PC-3 (cell line): Measurements from ENCODE around the gene JOSD1. TPM values are rescaled to one million over a fixed set of nuclear protein-coding genes. Genes with fewer than 3 reads are reported as not detected.

Source experiments
- ATAC-seq: fragments of 200-7000 bp; cut with Tn5 transposase; 2 replicates; pipeline ENCODE4 v1.9.1; 2020; ENCODE audit warnings: mild to moderate bottlenecking, moderate library complexity
- BruUV-seq: library from RNA; stranded (reverse); fragments of 400-500 nt; replicated peaks from 2 replicates; lab custom pipeline; 2021; lab: Mats Ljungman, UMichigan
- CTCF ChIA-PET: fragments of 300-600 bp; sonication (Branson Sonifier 250); formaldehyde crosslinking; loops from one replicate; lab custom pipeline; 2022; ENCODE audit warnings: antibody characterized with exemption; lab: Charles Lee
- POLR2A ChIA-PET: fragments of 300-600 bp; sonication (Branson Sonifier 250); formaldehyde crosslinking; loops from one replicate; lab custom pipeline; 2022; ENCODE audit warnings: antibody characterized with exemption; ENCODE audit not compliant: unreplicated experiment; lab: Charles Lee
- DNase-seq: peaks from one replicate; pipeline ENCODE4 v3.0.0-alpha.2; 2015
- H2AFZ ChIP-seq: fragments of 300-600 bp; sonication (generic); 2 replicates; pipeline ENCODE4 v1.6.0; 2016; ENCODE audit warnings: antibody characterized with exemption, low read length
- H3F3A ChIP-seq: fragments of 300-600 bp; sonication (generic); one replicate; pipeline ENCODE4 v1.6.0; 2017; ENCODE audit warnings: antibody characterized with exemption, low read length, control low read depth, mild to moderate bottlenecking; ENCODE audit not compliant: unreplicated experiment
- H3K27ac ChIP-seq: fragments of 300-600 bp; sonication (generic); 2 replicates; pipeline ENCODE4 v1.5.1; 2016; ENCODE audit warnings: mild to moderate bottlenecking, low read length
- H3K27me3 ChIP-seq: fragments of 300-600 bp; sonication (generic); 2 replicates; pipeline ENCODE4 v1.6.1; 2016; ENCODE audit warnings: low read length, mixed read lengths
- H3K36me3 ChIP-seq: fragments of 300-600 bp; sonication (generic); 2 replicates; pipeline ENCODE4 v1.6.1; 2016; ENCODE audit warnings: low read depth, mixed run types, low read length, mixed read lengths
- H3K4me1 ChIP-seq: fragments of 300-600 bp; sonication (generic); 2 replicates; pipeline ENCODE4 v1.5.1; 2016; ENCODE audit warnings: low read length; ENCODE audit not compliant: insufficient read depth
- H3K4me2 ChIP-seq: fragments of 300-600 bp; sonication (generic); 2 replicates; pipeline ENCODE4 v1.6.0; 2016; ENCODE audit warnings: low read length
- H3K4me3 ChIP-seq: fragments of 300-600 bp; sonication (generic); 2 replicates; pipeline ENCODE4 v1.5.1; 2016; ENCODE audit warnings: mild to moderate bottlenecking, low read length, mixed read lengths
- H3K79me2 ChIP-seq: fragments of 300-600 bp; sonication (generic); 2 replicates; pipeline ENCODE4 v1.6.1; 2017; ENCODE audit warnings: low read length, mixed read lengths
- H3K9ac ChIP-seq: fragments of 300-600 bp; sonication (generic); 2 replicates; pipeline ENCODE4 v1.6.0; 2016; ENCODE audit warnings: mild to moderate bottlenecking, low read length
- H3K9me2 ChIP-seq: fragments of 300-600 bp; sonication (generic); replicated peaks from 2 replicates; pipeline ENCODE4 v1.6.1; 2016; ENCODE audit warnings: mixed run types, low read length, mixed read lengths
- H3K9me3 ChIP-seq: fragments of 300-600 bp; sonication (generic); 2 replicates; pipeline ENCODE4 v1.6.1; 2016; ENCODE audit warnings: low read length, mixed read lengths
- H4K20me1 ChIP-seq: fragments of 300-600 bp; sonication (generic); 2 replicates; pipeline ENCODE4 v1.6.1; 2016; ENCODE audit warnings: low read length, mixed read lengths
- EZH2 ChIP-seq: fragments of 300-600 bp; sonication (generic); IDR thresholded peaks from one replicate; pipeline ENCODE4 v1.6.1; 2017; ENCODE audit warnings: antibody characterized with exemption, mild to moderate bottlenecking, low read length; ENCODE audit not compliant: unreplicated experiment
- EZH2phosphoT487 ChIP-seq: fragments of 300-600 bp; sonication (generic); IDR thresholded peaks from 2 replicates; pipeline ENCODE4 v1.6.1; 2018; ENCODE audit warnings: mild to moderate bottlenecking, antibody characterized with exemption, low read length, borderline replicate concordance
- intact Hi-C: fragments of 100-400 bp; cut with micrococcal nuclease; formaldehyde crosslinking; loops from 2 replicates; pipeline ENCODE4 v1.9.0; 2023
- total RNA-seq: library from RNA; depleted of rRNA; stranded (reverse); fragments of >200 nt; gene quantifications from 2 replicates; pipeline ENCODE4 v1.2.3, GENCODE V29; 2014
- TF ChIP-seq, protein P1 (sequence below): fragments of 300-600 bp; sonication (generic); conservative IDR thresholded peaks from 2 replicates; pipeline ENCODE4 v1.5.1; 2017; ENCODE audit warnings: antibody characterized with exemption, low read depth, mild to moderate bottlenecking, low read length

The JOSD1 gene
- total RNA-seq, 1 experiment from 2014 or later: 40.3 TPM

DNA sequence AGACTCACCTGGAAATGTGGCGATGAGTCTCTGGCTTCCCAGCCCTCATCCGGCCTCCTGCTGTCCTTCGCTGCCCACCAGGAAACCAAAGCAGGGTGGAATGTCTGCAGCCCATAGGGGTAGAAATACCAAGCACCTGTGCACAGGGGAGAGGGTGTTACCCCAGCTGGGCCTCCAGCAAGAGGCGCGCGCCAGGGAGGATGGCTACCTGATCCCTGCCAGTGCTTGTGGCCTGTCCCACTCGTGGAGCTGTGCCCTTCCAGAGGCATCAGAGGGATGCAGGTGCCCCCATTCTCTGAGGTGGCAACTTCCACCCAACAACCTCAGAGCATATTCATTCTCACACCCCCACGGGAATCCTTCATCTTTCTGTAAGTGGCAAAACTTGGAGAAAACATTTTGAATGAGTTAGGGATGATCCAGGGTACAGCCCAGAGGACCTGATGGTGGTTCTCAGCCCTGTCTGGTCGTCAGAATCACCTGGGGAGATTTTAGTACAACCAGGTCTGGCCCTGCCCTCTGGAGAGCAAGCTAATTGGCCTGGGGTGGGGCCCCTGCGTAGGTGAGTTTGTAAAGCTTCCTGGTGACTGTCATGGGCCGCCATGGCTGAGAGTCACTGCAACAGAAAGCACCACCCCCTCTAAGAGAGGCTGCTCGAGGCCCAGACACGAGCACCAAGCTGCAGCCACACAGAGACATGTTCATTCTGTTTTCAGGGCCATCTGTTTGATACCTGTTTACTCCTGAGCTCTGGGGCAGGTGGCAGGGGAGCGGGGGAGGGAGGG is 45.1 kb upstream of the JOSD1 start:
- H3K27me3 ChIP-seq: no peaks in the 10 kb centered on the region
- H3K4me2 ChIP-seq: no peak overlapping the region
- H3K79me2 ChIP-seq: no peaks in the 10 kb centered on the region
- ATAC-seq (no peak), DNase-seq (no peak)
- H3K9me2 ChIP-seq: no peaks in the 10 kb centered on the region
- BruUV-seq: no TSS peak
- no peaks in the 10 kb centered on the region; the same call in 1 of the 2 replicates for H3K36me3 ChIP-seq
- no peak overlapping the region for H3K4me3 ChIP-seq
- POLR2A ChIA-PET: no interaction called here
- TF ChIP-seq, protein P1, sequence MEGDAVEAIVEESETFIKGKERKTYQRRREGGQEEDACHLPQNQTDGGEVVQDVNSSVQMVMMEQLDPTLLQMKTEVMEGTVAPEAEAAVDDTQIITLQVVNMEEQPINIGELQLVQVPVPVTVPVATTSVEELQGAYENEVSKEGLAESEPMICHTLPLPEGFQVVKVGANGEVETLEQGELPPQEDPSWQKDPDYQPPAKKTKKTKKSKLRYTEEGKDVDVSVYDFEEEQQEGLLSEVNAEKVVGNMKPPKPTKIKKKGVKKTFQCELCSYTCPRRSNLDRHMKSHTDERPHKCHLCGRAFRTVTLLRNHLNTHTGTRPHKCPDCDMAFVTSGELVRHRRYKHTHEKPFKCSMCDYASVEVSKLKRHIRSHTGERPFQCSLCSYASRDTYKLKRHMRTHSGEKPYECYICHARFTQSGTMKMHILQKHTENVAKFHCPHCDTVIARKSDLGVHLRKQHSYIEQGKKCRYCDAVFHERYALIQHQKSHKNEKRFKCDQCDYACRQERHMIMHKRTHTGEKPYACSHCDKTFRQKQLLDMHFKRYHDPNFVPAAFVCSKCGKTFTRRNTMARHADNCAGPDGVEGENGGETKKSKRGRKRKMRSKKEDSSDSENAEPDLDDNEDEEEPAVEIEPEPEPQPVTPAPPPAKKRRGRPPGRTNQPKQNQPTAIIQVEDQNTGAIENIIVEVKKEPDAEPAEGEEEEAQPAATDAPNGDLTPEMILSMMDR: no peak
- TF ChIP-seq EZH2: no peak
- no peak for TF ChIP-seq EZH2phosphoT487
- H3K9me3 ChIP-seq: no peaks in the 10 kb centered on the region
- CTCF ChIA-PET: no interaction called here
- H3K9ac ChIP-seq: no peak overlapping the region
- no peaks in the 10 kb centered on the region for H3K4me1 ChIP-seq
- no peak overlapping the region for H2AFZ ChIP-seq
- intact Hi-C loops: no loop called here
- no peaks in the 10 kb centered on the region for H3F3A ChIP-seq
- no peaks in the 10 kb centered on the region for H4K20me1 ChIP-seq
- no peak overlapping the region for H3K27ac ChIP-seq

DNA sequence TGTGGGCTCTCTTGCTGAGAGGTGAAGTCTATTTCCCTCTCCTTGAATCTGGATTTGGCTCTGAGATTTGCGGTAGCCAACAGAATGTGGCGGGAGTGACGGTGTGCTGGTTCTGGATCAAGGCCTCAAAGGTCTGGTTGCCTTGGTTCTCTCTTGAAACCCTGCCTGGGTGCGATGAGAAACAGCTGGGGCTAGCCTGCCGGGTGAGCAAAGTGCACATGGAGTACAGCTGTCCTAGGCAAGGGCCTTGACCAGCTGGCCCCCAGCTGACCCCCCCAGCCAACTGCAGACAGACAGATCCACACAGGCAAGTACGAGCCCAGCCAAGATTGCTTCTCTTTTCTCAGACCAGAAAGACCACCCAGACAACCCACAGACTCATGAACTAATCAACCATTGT is 44.2 kb upstream of the JOSD1 start:
- CTCF ChIA-PET: no interaction called here

More for the DNA sequence above, 44.2 kb upstream of the JOSD1 start:
- H3K27me3 ChIP-seq: no peaks in the 10 kb centered on the region
- H3F3A ChIP-seq: no peaks in the 10 kb centered on the region
- intact Hi-C loops: no loop called here
- no peaks in the 10 kb centered on the region for H3K79me2 ChIP-seq
- H3K4me2 ChIP-seq: no peak overlapping the region
- H3K4me3 ChIP-seq: no peak overlapping the region
- H3K9me2 ChIP-seq: no peaks in the 10 kb centered on the region
- TF ChIP-seq, protein P1: no peak
- TF ChIP-seq EZH2 (no peak), EZH2phosphoT487 (no peak)
- DNase-seq (no peak), ATAC-seq (no peak)
- POLR2A ChIA-PET: no interaction called here
- H3K9ac ChIP-seq: no peak overlapping the region
- no peaks in the 10 kb centered on the region for H3K9me3 ChIP-seq
- no peaks in the 10 kb centered on the region for H4K20me1 ChIP-seq
- no peaks in the 10 kb centered on the region; the same call in 1 of the 2 replicates for H3K36me3 ChIP-seq
- no peak overlapping the region for H3K27ac ChIP-seq
- H3K4me1 ChIP-seq: no peaks in the 10 kb centered on the region
- no TSS peak for BruUV-seq
- no peak overlapping the region for H2AFZ ChIP-seq
